ENCODE measurements around the gene PDE8A.

DNA sequence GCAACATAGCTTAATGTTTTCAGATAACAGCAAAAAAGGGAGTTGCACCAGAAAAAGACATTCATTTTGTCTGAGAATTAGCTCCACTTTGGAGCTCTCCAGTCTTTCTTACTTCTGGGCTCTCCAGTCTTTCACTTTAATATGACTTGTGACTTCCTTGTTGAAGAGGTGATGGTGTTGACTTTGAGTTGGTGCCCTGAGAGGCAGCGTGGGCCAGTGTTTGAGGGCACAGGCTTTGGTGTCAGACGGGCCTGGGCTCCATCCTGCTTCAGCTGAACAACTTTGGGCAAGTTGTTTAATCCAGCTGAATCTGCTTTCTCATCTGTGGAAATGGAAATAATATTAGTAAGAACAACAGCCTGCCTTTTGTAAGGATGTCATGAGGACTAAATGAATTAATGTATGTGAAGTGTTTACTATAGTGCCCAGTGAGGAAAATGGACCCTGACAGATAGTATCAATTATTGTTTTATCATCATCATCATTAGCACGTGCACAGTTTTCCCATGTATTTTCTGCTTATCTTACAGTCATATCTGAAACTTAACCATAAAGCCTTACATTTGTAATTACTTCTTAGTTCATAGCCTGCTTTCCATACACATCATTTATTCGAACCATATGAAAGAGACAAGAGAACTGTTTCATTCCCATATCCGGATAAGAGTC, 108.4 kb downstream of the PDE8A start:
- TF ChIP-seq CTCF (IDR thresholded peaks at IDR 0.05) (no peak), POLR2AphosphoS5 (IDR thresholded peaks at IDR 0.05; ENCODE audit: low read depth, low read length) (no peak), TCF7L2 (IDR thresholded peaks at IDR 0.05; ENCODE audit: low read depth, low read length) (no peak), SIN3A (IDR thresholded peaks at IDR 0.05; ENCODE audit: borderline replicate concordance, insufficient read depth, low read depth, low read length) (no peak)
- TF ChIP-seq, protein P1, sequence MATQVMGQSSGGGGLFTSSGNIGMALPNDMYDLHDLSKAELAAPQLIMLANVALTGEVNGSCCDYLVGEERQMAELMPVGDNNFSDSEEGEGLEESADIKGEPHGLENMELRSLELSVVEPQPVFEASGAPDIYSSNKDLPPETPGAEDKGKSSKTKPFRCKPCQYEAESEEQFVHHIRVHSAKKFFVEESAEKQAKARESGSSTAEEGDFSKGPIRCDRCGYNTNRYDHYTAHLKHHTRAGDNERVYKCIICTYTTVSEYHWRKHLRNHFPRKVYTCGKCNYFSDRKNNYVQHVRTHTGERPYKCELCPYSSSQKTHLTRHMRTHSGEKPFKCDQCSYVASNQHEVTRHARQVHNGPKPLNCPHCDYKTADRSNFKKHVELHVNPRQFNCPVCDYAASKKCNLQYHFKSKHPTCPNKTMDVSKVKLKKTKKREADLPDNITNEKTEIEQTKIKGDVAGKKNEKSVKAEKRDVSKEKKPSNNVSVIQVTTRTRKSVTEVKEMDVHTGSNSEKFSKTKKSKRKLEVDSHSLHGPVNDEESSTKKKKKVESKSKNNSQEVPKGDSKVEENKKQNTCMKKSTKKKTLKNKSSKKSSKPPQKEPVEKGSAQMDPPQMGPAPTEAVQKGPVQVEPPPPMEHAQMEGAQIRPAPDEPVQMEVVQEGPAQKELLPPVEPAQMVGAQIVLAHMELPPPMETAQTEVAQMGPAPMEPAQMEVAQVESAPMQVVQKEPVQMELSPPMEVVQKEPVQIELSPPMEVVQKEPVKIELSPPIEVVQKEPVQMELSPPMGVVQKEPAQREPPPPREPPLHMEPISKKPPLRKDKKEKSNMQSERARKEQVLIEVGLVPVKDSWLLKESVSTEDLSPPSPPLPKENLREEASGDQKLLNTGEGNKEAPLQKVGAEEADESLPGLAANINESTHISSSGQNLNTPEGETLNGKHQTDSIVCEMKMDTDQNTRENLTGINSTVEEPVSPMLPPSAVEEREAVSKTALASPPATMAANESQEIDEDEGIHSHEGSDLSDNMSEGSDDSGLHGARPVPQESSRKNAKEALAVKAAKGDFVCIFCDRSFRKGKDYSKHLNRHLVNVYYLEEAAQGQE (IDR thresholded peaks at IDR 0.05; ENCODE audit: insufficient read depth in 1 of 2, low read depth in 2 of 2, low read length in 1 of 2), result no peak
